Dendritic cell treated with granulocyte-macrophage colony-stimulating factor and Interleukin-4, amounts not matched to agents 40 ng/mL and 50 ng/mL, for 4 days (primary cell): ENCODE measurements around the gene WNT8B.

Experiments used
- H3K27ac Mint-ChIP-seq: one replicate; pipeline ENCODE4 v1.8.0; 2022; ENCODE audit warnings: mild to moderate bottlenecking, mixed read lengths
- H3K27me3 Mint-ChIP-seq: one replicate; pipeline ENCODE4 v1.8.0; 2022; ENCODE audit warnings: mild to moderate bottlenecking, mixed read lengths
- H3K36me3 Mint-ChIP-seq: one replicate; pipeline ENCODE4 v1.8.0; 2022; ENCODE audit warnings: low read depth, mixed read lengths
- H3K4me1 Mint-ChIP-seq: one replicate; pipeline ENCODE4 v1.8.0; 2022; ENCODE audit warnings: low read depth, mixed read lengths
- H3K4me3 Mint-ChIP-seq: one replicate; pipeline ENCODE4 v1.8.0; 2022; ENCODE audit warnings: mild to moderate bottlenecking, moderate library complexity, mixed read lengths
- H3K9me3 Mint-ChIP-seq: one replicate; pipeline ENCODE4 v1.8.0; 2022; ENCODE audit warnings: mixed read lengths
- intact Hi-C: fragments of 100-400 bp; cut with micrococcal nuclease; formaldehyde crosslinking; loops from one replicate; pipeline ENCODE4 v1.15.0; 2022

Gene WNT8B

GRCh38 chr10:100496567-100496966, 33.8 kb downstream of the WNT8B start:
- Mint-ChIP-seq H3K4me3 (no peak overlapping the region), H3K27me3 (no peaks in the 10 kb centered on the region), H3K4me1 (no peaks in the 10 kb centered on the region), H3K27ac (no peak overlapping the region), H3K36me3 (peaks cover 87% of the 10 kb centered on the region), H3K9me3 (no peaks in the 10 kb centered on the region)
- intact Hi-C loops, result no loop called here

DNA sequence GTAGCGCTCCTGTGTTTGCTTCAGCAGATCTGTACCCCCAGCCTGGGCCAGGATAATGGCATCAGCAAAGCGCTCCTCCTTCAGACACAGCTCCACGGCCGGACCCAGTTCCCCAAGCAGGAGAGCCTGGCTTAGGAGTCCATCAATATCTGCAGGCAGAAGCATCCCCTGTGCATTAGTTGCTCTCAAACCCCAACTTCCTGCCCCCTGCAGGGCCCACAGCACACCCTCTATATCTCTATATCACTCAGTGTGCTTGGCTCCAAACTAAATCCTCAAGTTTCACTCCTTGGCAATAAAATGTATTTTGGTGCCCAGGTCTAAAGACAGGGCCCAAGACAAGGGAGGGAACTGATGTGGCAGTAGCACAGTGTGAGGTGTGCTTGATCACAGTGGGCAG, 35.2 kb downstream of the WNT8B start:
- Mint-ChIP-seq H3K9me3 (no peaks in the 10 kb centered on the region), H3K27ac (no peak overlapping the region), H3K36me3 (peaks cover 100% of the 10 kb centered on the region), H3K27me3 (no peaks in the 10 kb centered on the region), H3K4me1 (no peaks in the 10 kb centered on the region), H3K4me3 (no peak overlapping the region)
- intact Hi-C loops, result no loop called here

- Mint-ChIP-seq H3K9me3 (no peaks in the 10 kb centered on the region), H3K36me3 (peaks cover 93% of the 10 kb centered on the region), H3K27ac (no peak overlapping the region), H3K4me1 (no peaks in the 10 kb centered on the region), H3K4me3 (no peak overlapping the region), H3K27me3 (no peaks in the 10 kb centered on the region)
- intact Hi-C loops, result no loop called here
Measured at GRCh38 chr10:100501423-100501822, 38.6 kb downstream of the WNT8B start.

GRCh38 chr10:100502926-100503494, 40.2 kb downstream of the WNT8B start:
- Mint-ChIP-seq H3K4me1 (no peaks in the 10 kb centered on the region), H3K9me3 (no peaks in the 10 kb centered on the region), H3K36me3 (peaks cover 93% of the 10 kb centered on the region), H3K4me3 (no peak overlapping the region), H3K27ac (no peak overlapping the region), H3K27me3 (no peaks in the 10 kb centered on the region)
- intact Hi-C loops, result no loop called here

DNA sequence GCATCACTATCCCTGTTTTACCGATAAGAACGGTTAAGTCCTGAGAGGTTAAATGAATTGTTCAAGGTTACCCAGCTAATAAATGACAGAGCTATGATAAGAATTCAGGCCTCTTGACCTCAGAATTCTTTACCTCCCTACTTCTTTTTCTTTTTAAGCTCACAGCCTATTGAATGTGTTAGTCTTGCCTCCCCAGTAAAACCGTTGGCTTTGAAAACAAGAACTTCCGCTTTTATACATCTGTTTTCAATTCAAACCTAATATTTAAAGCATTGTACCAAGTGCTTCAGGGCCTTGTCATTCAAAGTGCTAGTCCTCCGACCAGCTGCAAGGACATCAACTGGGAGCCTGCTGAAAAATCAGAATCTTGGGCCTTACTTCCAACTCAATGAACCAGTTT, 41.3 kb downstream of the WNT8B start:
- H3K36me3 Mint-ChIP-seq, result peaks cover 93% of the 10 kb centered on the region
- H3K4me1 Mint-ChIP-seq, result no peaks in the 10 kb centered on the region
- H3K27me3 Mint-ChIP-seq, result no peaks in the 10 kb centered on the region
- no peak overlapping the region for H3K4me3 Mint-ChIP-seq
- H3K27ac Mint-ChIP-seq, result no peak overlapping the region
- intact Hi-C loops, result no loop called here
- no peaks in the 10 kb centered on the region for H3K9me3 Mint-ChIP-seq

- Mint-ChIP-seq H3K4me3 (no peak overlapping the region), H3K36me3 (peaks cover 85% of the 10 kb centered on the region), H3K9me3 (no peaks in the 10 kb centered on the region), H3K27ac (no peak overlapping the region), H3K4me1 (no peaks in the 10 kb centered on the region), H3K27me3 (no peaks in the 10 kb centered on the region)
- intact Hi-C loops, result no loop called here
Measured at GRCh38 chr10:100505164-100505563, 42.4 kb downstream of the WNT8B start.

DNA sequence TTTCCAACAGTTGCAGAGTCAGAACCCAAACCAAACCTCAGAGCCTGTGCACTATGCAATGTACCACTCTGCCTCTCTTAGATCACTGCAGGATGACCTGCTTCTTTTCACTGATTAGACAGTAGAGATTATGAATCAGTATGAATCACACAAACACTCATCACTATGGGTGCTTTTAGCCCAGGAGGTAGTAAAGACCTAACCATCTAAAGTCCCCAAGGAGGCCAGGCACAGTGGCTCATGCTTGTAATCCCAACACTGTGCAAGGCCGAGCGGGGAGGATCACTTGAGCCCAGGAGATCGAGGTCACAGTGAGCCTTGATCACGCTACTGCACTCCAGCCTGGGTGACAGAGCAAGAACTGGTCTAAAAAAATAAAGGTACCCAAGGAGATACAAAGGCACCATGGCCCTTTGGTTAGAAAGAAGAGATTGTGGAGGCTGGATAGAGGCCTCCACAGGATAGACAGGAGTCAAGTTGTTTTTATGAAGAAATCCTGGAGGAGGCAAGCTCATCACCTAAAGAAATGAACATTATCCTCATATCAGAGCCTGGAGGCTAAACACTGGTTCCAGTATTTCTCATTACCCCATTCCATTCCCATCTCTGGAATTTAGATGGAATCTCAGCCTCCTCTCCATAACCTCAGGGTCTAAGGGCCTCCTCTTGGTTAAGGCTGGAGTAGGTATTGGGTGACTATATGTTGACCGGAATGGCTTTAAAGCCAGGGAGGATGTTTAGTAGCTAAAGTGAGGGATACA, 44.0 kb downstream of the WNT8B start:
- Mint-ChIP-seq H3K27me3 (no peaks in the 10 kb centered on the region), H3K4me1 (peaks cover 9% of the 10 kb centered on the region), H3K4me3 (no peak overlapping the region), H3K27ac (no peak overlapping the region), H3K36me3 (peaks cover 77% of the 10 kb centered on the region), H3K9me3 (no peaks in the 10 kb centered on the region)
- intact Hi-C loops, result no loop called here

DNA sequence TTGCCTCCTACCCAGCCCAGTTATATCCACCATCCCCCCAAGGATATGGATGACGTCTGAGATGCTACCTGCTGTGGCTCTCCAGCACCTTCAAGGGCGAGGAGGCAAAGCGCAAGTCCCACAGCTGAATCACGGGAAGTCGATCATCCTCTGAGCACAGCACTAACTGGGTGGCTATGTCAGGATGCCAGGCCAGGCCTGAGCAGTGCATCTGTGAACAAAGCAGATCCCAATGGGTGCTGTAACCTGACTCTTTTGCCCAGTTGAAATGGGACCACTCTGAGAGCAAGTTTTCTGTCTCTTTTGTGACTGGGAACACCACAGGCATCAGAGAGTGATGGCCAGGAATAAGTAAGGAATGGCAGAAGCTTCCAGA, 44.5 kb downstream of the WNT8B start:
- Mint-ChIP-seq H3K4me3 (no peak overlapping the region), H3K9me3 (no peaks in the 10 kb centered on the region), H3K36me3 (peaks cover 71% of the 10 kb centered on the region), H3K27ac (no peak overlapping the region), H3K4me1 (peaks cover 9% of the 10 kb centered on the region), H3K27me3 (no peaks in the 10 kb centered on the region)
- intact Hi-C loops, result no loop called here

DNA sequence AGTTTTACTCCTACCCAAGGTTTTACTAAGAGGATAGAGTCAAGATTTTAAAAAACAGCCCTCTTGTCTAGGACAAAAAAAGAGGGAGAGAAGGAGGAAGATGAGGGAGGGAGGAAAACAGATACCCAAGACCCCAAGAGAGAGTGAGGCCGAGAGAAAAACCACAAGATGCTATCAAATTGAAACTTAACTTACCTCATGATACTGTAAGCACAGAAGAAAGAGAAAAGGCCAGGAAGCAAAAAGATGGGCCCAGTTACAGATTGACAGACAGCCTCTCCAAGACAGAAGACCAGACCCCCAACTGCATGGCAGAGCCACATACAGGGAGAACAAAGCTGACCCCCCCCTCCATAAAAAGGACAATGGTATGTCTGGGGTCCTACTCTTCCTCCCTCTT, 45.5 kb downstream of the WNT8B start:
- intact Hi-C loops, result loop anchor here (1.0 to 2.0 kb wide), 2 partner anchors 74 to 169 kb away; no protein-coding TSS in a partner anchor
- H3K4me3 Mint-ChIP-seq, result no peak overlapping the region
- H3K27me3 Mint-ChIP-seq, result no peaks in the 10 kb centered on the region
- peaks cover 9% of the 10 kb centered on the region for H3K4me1 Mint-ChIP-seq
- peaks cover 62% of the 10 kb centered on the region for H3K36me3 Mint-ChIP-seq
- no peaks in the 10 kb centered on the region for H3K9me3 Mint-ChIP-seq
- no peak overlapping the region for H3K27ac Mint-ChIP-seq

DNA sequence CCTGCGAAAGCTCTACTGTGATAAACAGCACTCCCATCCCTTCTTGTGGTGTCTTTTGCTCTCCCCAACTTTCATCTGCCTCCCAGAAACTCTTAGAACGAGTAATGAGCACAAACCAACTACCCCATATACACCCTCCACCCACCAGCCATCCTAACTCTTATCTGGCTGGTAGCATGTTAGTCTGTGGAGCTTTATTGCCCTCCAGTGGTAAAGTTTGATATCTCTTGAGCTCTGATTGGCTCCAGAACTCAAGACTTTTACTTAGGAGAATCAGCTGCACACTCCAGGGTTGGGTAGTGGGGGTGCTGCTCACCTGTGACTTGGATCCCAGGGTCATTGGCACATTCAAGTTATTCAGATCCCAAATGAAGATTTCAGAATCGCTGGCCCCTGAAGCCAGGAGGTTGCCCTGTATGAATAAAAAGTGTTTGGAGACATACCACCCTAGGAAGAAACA, 45.9 kb downstream of the WNT8B start:
- H3K27me3 Mint-ChIP-seq, result no peaks in the 10 kb centered on the region
- peaks cover 9% of the 10 kb centered on the region for H3K4me1 Mint-ChIP-seq
- no peak overlapping the region for H3K27ac Mint-ChIP-seq

DNA sequence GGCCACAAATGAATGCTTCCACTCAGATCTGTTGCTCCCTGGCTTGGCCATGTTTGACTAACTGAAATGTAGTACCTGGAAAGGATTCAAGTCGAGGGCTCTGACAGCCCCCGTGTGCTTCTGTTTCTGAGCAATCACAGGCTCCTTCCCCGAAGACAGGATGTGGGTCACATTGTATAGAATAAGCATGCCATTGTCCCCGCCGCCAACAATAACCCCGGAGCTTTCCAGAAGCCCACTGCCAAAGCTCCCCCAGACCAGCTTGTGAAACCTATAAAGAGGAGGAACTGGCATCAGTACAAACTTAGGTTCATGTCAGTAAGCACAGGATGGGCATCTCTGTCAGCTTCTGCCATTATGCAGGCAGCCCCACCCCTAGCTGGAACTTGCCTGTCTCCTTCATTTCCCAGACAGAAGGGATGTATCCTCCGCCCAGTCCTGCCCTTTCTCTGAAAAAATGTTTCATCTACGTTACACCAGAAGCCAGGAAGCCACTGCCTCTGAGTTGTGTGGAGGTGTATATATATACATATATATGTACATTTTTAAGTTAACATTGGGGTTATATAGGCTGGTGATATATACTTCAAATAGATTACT, 46.5 kb downstream of the WNT8B start:
- Mint-ChIP-seq H3K27ac (no peak overlapping the region), H3K36me3 (peaks cover 64% of the 10 kb centered on the region), H3K4me3 (no peak overlapping the region), H3K27me3 (no peaks in the 10 kb centered on the region), H3K4me1 (peaks cover 9% of the 10 kb centered on the region), H3K9me3 (no peaks in the 10 kb centered on the region)
- intact Hi-C loops, result loop anchor here (2.0 kb wide), 1 partner anchor 171 kb away; no protein-coding TSS in a partner anchor

More for the DNA sequence above, 45.9 kb downstream of the WNT8B start:
- H3K4me3 Mint-ChIP-seq, result no peak overlapping the region
- H3K9me3 Mint-ChIP-seq, result no peaks in the 10 kb centered on the region
- intact Hi-C loops, result loop anchor here (1.0 to 2.0 kb wide), 2 partner anchors 74 to 170 kb away; no protein-coding TSS in a partner anchor
- peaks cover 62% of the 10 kb centered on the region for H3K36me3 Mint-ChIP-seq

GRCh38 chr10:100510533-100511308, 47.9 kb downstream of the WNT8B start:
- no peaks in the 10 kb centered on the region for H3K9me3 Mint-ChIP-seq
- H3K36me3 Mint-ChIP-seq, result peaks cover 55% of the 10 kb centered on the region
- intact Hi-C loops, result no loop called here
- peaks cover 9% of the 10 kb centered on the region for H3K4me1 Mint-ChIP-seq
- no peak overlapping the region for H3K4me3 Mint-ChIP-seq
- no peaks in the 10 kb centered on the region for H3K27me3 Mint-ChIP-seq
- no peak overlapping the region for H3K27ac Mint-ChIP-seq

DNA sequence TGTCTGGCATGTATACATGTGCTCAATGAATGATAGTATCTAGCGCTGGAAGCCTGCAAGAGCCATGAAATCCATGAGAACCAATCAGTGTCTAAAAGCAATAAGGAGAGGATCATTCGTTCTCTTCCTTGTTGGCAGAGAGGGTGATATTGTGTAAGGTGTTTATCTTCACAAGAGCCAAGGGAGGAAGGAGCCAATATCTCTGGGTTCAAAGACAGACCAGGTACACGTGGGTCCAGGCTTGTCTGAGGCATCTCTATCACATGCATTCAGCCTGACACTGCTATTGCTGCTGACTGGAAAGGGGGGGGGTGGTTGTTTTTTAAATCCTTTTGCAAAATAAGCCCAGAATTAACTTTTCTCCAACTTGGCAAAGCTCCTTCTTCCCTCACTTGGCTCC, 52.8 kb downstream of the WNT8B start:
- H3K27ac Mint-ChIP-seq, result no peak overlapping the region
- no peak overlapping the region for H3K4me3 Mint-ChIP-seq
- intact Hi-C loops, result no loop called here
- H3K27me3 Mint-ChIP-seq, result peaks cover 19% of the 10 kb centered on the region
- peaks cover 15% of the 10 kb centered on the region for H3K4me1 Mint-ChIP-seq
- no peaks in the 10 kb centered on the region for H3K9me3 Mint-ChIP-seq
- peaks cover 37% of the 10 kb centered on the region for H3K36me3 Mint-ChIP-seq

GRCh38 chr10:100516847-100517246, 54.0 kb downstream of the WNT8B start:
- Mint-ChIP-seq H3K9me3 (no peaks in the 10 kb centered on the region), H3K27ac (no peak overlapping the region), H3K4me1 (peaks cover 8% of the 10 kb centered on the region), H3K4me3 (no peak overlapping the region), H3K36me3 (peaks cover 38% of the 10 kb centered on the region), H3K27me3 (peaks cover 21% of the 10 kb centered on the region)
- intact Hi-C loops, result no loop called here
